Stomach (tissue), 9 donors: ENCODE results near the gene CSMD2. TPM values are rescaled to one million over a fixed set of nuclear protein-coding genes. Genes with fewer than 3 reads are reported as not detected.

ENCODE experiments used
- DNase-seq, 2 donors: peaks; one replicate each; pipeline versions ENCODE4 v3.0.0 to v3.0.0-alpha.2; 2013 to 2019
- H3K27ac ChIP-seq, 5 donors: fragments of 200-600 bp in 4 of 5; sonication (generic) in 4 of 5; one replicate each; pipeline ENCODE4 v1.5.1; 2013 to 2019; ENCODE audit warnings: mild to moderate bottlenecking in 1 of 5, moderate library complexity in 1 of 5
- H3K27me3 ChIP-seq, 3 donors: fragments of 200-600 bp; sonication (generic); one replicate each; pipeline ENCODE4 v1.5.1; 2017 to 2019; ENCODE audit warnings: mixed run types in 1 of 3
- H3K36me3 ChIP-seq, 4 donors: fragments of 200-600 bp; sonication (generic); 1 replicate in 3 of 4; 2 replicates in 1 of 4; pipeline ENCODE4 v1.5.1; 2016 to 2019
- H3K4me1 ChIP-seq, 4 donors: fragments of 200-600 bp; sonication (generic); one replicate each; pipeline ENCODE4 v1.5.1; 2016 to 2019
- H3K4me3 ChIP-seq, 4 donors: fragments of 200-600 bp; sonication (generic) in 3 of 4; one replicate each; pipeline ENCODE4 v1.5.1; 2016 to 2019; ENCODE audit warnings: mild to moderate bottlenecking in 1 of 4
- H3K9me3 ChIP-seq, 4 donors: fragments of 200-600 bp; sonication (generic); one replicate each; pipeline ENCODE4 v1.5.1; 2016 to 2019
- CTCF ChIP-seq, 7 experiments: fragments of 450-650 bp in 4 of 7; fragments of 200-600 bp in 3 of 7; sonication (generic) in 3 of 7; IDR thresholded peaks; one replicate each; pipeline ENCODE4 v1.5.1; 2016 to 2019; ENCODE audit warnings: antibody characterized with exemption in 7 of 7, control low read depth in 2 of 7, mild to moderate bottlenecking in 1 of 7
- EP300 ChIP-seq: sonication (generic); formaldehyde crosslinking; IDR thresholded peaks from one replicate; pipeline ENCODE4 v1.6.1; 2017; ENCODE audit warnings: antibody characterized with exemption
- POLR2A ChIP-seq, 4 donors: fragments of 450-650 bp; IDR thresholded peaks; one replicate each; pipeline ENCODE4 v1.6.1; 2016; ENCODE audit warnings: antibody characterized with exemption in 4 of 4, control low read depth in 2 of 4, mild to moderate bottlenecking in 1 of 4, moderate library complexity in 1 of 4
- POLR2AphosphoS5 ChIP-seq, 3 donors: sonication (generic); formaldehyde crosslinking; IDR thresholded peaks; one replicate each; pipeline ENCODE4 v1.6.1; 2016; ENCODE audit warnings: antibody characterized with exemption in 3 of 3
- WGBS, 5 donors: extraction: QIAGEN DNeasy Blood & Tissue Kit in 3 of 5; methylation state at CpG; one replicate each; pipeline versions ENCODE4 v1.1.5 to v1.1.7; 2013 to 2018; 5-methylcytosine and 5-hydroxymethylcytosine counted together
- intact Hi-C: fragments of 100-400 bp; cut with DNase I; formaldehyde crosslinking; loops from one replicate; pipeline ENCODE4 v1.15.1; 2023; ENCODE audit warnings: low total_unique reads
- polyA plus RNA-seq, 3 donors: library from polyadenylated mRNA; stranded (reverse); fragments of 200-250 nt; gene quantifications; one replicate each; pipeline ENCODE4 v1.2.3, GENCODE V29; 2013
- total RNA-seq, 5 donors: library from RNA; depleted of rRNA; stranded (reverse); fragments of >200 nt; gene quantifications; one replicate each; pipeline versions ENCODE4 v1.1.0 to v1.2.3, GENCODE V29; 2014 to 2016
- donor health status: healthy with polysubstance abuse.
- donor health status: Bipolar disorder and iron deficiency.
- donor health status: healthy.

The CSMD2 gene
- total and polyA plus RNA-seq, 8 donors, result 0.10 to 3.5 (median 0.37) TPM; not detected in 1

- peaks cover 0 to 19% (median 0%) of the 10 kb centered on the region in 3 donors for H3K27me3 ChIP-seq
- DNase-seq, result no peak
- intact Hi-C loops, result no loop called here
- H3K4me3 ChIP-seq, result no peak overlapping the region
- no peaks in the 10 kb centered on the region for H3K36me3 ChIP-seq
- no peaks in the 10 kb centered on the region for H3K9me3 ChIP-seq
- 76 to 96% (median 82%) methylated on average over 3 of the region's 3 CpGs for WGBS, 5 donors
- TF ChIP-seq POLR2A (IDR thresholded peaks at IDR 0.05) (no peak), CTCF (IDR thresholded peaks at IDR 0.05) (no peak), POLR2AphosphoS5 (IDR thresholded peaks at IDR 0.05) (no peak), EP300 (no peak)
- H3K27ac ChIP-seq, result no peak overlapping the region
- H3K4me1 ChIP-seq, result no peaks in the 10 kb centered on the region
Observed at GRCh38 chr1:33932871-33933270, 232.2 kb downstream of the CSMD2 start.

DNA sequence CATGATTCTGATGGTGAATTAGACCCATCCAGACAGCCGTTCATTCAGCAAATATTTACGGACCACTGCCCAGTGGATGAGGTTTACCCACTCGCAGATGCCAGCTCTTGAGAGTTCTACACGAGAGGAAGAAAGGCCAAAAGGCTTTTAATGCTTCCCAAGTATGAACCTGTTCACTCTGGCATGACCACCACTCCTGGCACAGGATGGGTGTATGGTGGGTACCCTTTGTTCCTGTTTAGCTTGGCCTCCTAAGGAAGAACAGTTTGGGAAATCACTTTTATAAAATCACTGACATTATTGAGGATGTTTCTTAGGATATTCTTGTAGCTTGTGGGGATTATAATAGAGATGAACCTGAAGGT, 233.9 kb downstream of the CSMD2 start:
- Histone ChIP-seq H3K4me1 (no peaks in the 10 kb centered on the region), H3K27ac (no peak overlapping the region), H3K36me3 (no peaks in the 10 kb centered on the region), H3K27me3 (peaks cover 0 to 19% (median 0%) of the 10 kb centered on the region in 3 donors), H3K4me3 (no peak overlapping the region), H3K9me3 (no peaks in the 10 kb centered on the region)
- intact Hi-C loops, result no loop called here
- DNase-seq, result no peak
- WGBS, 5 donors, result 61 to 74% (median 70%) methylated on average over 3 to 4 of the region's 4 CpGs
- TF ChIP-seq EP300, result no peak
- no peak for TF ChIP-seq POLR2AphosphoS5 (IDR thresholded peaks at IDR 0.05)
- TF ChIP-seq POLR2A (IDR thresholded peaks at IDR 0.05), result no peak
- TF ChIP-seq CTCF (IDR thresholded peaks at IDR 0.05), result no peak

DNA sequence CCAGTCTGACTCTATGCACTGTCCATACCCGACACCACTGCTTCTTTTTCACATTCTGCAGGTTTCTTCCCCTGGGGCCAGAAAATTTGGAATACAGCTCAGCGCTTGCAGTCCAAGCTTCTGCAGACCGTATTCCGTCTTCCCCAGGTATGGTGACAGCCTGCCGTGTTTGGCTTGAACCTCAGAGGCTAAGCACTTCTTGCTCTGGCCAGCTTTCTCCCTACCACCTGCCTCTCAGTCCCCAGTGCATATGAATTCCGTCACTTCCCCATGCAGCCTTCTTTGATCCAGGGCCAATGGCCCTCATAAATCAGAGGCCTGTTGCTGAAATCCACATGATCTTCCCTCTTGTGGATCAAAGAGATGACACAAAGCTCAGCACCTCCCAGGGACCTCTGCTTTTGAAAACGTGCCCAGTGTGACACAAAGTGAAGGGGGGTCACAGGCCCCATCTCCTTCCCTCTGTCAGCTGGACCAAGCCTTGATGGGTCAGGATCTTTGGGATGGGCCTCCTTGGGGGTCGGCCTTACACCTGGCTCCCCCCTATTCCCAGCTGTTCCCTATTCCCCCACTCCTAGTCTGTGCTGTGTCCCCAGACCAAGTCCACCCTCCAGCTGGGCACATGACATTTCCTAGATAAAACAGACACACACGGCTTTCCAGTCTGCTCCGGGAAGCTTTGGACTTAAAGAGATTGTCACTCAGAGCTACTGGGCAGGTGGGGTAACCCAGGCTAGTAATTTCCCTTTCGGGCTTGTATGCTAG, 234.5 kb downstream of the CSMD2 start:
- intact Hi-C loops, result no loop called here
- 57 to 79% (median 69%) methylated on average over 10 to 11 of the region's 11 CpGs for WGBS, 5 donors
- DNase-seq, result no peak

DNA sequence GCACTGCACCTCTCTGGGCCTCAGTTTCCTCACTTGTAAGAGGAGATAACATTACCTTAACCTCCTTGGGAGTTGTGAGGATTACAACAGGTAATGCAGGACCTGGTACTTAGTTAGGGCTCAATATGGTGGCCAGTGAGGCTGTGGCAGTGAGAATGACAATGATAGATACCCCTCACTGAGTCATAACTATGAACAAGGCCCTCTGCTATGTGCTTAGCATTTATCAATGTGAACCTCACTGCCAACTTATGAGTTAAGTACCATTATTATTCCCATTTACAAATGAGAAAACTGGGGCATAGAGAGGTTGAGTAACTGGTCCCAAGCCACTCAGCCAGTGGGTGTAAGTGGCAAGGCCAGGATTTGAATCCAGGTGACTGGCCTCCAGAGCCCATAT, 236.8 kb downstream of the CSMD2 start:
- intact Hi-C loops, result no loop called here
- peaks cover 0 to 10% (median 0%) of the 10 kb centered on the region in 4 donors for H3K9me3 ChIP-seq
- no peak for DNase-seq
- TF ChIP-seq POLR2A (IDR thresholded peaks at IDR 0.05) (no peak), EP300 (no peak), POLR2AphosphoS5 (IDR thresholded peaks at IDR 0.05) (no peak), CTCF (IDR thresholded peaks at IDR 0.05) (no peak)
- peaks cover 0 to 16% (median 0%) of the 10 kb centered on the region in 3 donors for H3K27me3 ChIP-seq
- no peaks in the 10 kb centered on the region for H3K4me1 ChIP-seq
- H3K27ac ChIP-seq, result no peak overlapping the region
- H3K36me3 ChIP-seq, result no peaks in the 10 kb centered on the region
- H3K4me3 ChIP-seq, result no peak overlapping the region

More for the DNA sequence above, 234.5 kb downstream of the CSMD2 start:
- TF ChIP-seq CTCF (IDR thresholded peaks at IDR 0.05), result no peak
- TF ChIP-seq POLR2AphosphoS5 (IDR thresholded peaks at IDR 0.05), result no peak
- TF ChIP-seq EP300, result no peak
- no peak for TF ChIP-seq POLR2A (IDR thresholded peaks at IDR 0.05)
- Histone ChIP-seq H3K36me3 (no peaks in the 10 kb centered on the region), H3K4me1 (no peaks in the 10 kb centered on the region), H3K27me3 (peaks cover 0 to 19% (median 0%) of the 10 kb centered on the region in 3 donors), H3K9me3 (peaks cover 0 to 3% (median 0%) of the 10 kb centered on the region in 4 donors), H3K4me3 (no peak overlapping the region), H3K27ac (no peak overlapping the region)
